ENCODE results near the gene DCLK1. TPM values are rescaled to one million over a fixed set of nuclear protein-coding genes. Genes with fewer than 3 reads are reported as not detected.

DCLK1 gene
- total RNA-seq, 1 experiment from 2014 or later: 36.2 TPM

- no peaks in the 10 kb centered on the region for H3K27me3 Mint-ChIP-seq (ENCODE audit: low read depth)
- DNase-seq: no peak
- Histone ChIP-seq H2BK120ac (ENCODE audit: low read depth, low read length, poor library complexity, severe bottlenecking) (no peak overlapping the region), H2BK15ac (ENCODE audit: low read depth, low read length) (no peak overlapping the region), H2BK12ac (ENCODE audit: insufficient read length, low read depth, low read length) (peak overlapping the region; percentile 7), H4K20me1 (ENCODE audit: control insufficient read depth, insufficient read depth, insufficient read length) (no peaks in the 10 kb centered on the region), H2AK5ac (ENCODE audit: insufficient read length, low read length) (no peak overlapping the region), H3K4ac (ENCODE audit: low read depth, low read length) (no peak overlapping the region), H2BK5ac (ENCODE audit: insufficient read length, low read length) (peak overlapping the region; percentile 88), H3K56ac (ENCODE audit: insufficient read length, low read depth, low read length) (no peak overlapping the region), H3K79me1 (ENCODE audit: insufficient read depth, low read depth, low read length, poor library complexity, severe bottlenecking) (no peaks in the 10 kb centered on the region), H3K27me3 (ENCODE audit: insufficient read depth, low read length) (no peaks in the 10 kb centered on the region), H3K14ac (ENCODE audit: insufficient read depth, low read length) (no peak overlapping the region; the same call in 1 of the 2 replicates), H3K9me3 (ENCODE audit: control insufficient read depth, low read depth, low read length) (no peaks in the 10 kb centered on the region), H3K18ac (ENCODE audit: insufficient read length, low read depth, low read length) (peak overlapping the region; percentile 83), H3K23me2 (ENCODE audit: insufficient read length, low read depth, low read length, poor library complexity, severe bottlenecking) (peaks cover 4% of the 10 kb centered on the region), H3K23ac (ENCODE audit: insufficient read length, low read depth, low read length) (no peak overlapping the region), H3K79me2 (ENCODE audit: insufficient read depth, low read length) (no peaks in the 10 kb centered on the region; the same call in 1 of the 2 replicates), H3K27ac (ENCODE audit: insufficient read length, low read depth, low read length) (peak overlapping the region; percentile 96), H4K8ac (replicated peaks; ENCODE audit: insufficient read length, low read depth, low read length) (no peak overlapping the region), H2AFZ (ENCODE audit: low read length) (no peak overlapping the region), H3K4me1 (ENCODE audit: insufficient read depth, low read length) (peaks cover 34% of the 10 kb centered on the region; the same call in 1 of the 2 replicates), H2BK20ac (ENCODE audit: low read depth, low read length, poor library complexity, severe bottlenecking) (peak overlapping the region; percentile 79), H3K9ac (ENCODE audit: extremely low read depth, insufficient read length, low read length) (peak overlapping the region; percentile 60), H4K91ac (ENCODE audit: insufficient read length, low read depth, low read length) (no peak overlapping the region), H3K4me2 (ENCODE audit: insufficient read depth, insufficient read length, low read length) (peak overlapping the region; percentile 80), H4K5ac (ENCODE audit: insufficient read length, low read depth, low read length) (no peak overlapping the region), H3T11ph (ENCODE audit: low read length) (no peak overlapping the region)
- peak overlapping the region; percentile 67 to 69 for H3K4me3 Mint-ChIP-seq
- peaks cover 80 to 86% of the 10 kb centered on the region in 2 experiments for H3K4me1 Mint-ChIP-seq
- no peaks in the 10 kb centered on the region; a peak in 1 of 5 replicates for H3K9me3 Mint-ChIP-seq
- TF ChIP-seq CTCF (conservative IDR thresholded peaks at IDR 0.05): no peak
- WGBS (ENCODE audit: extremely low coverage, insufficient read length, low lambda C conversion rate): no CpG with 5 or more reads among the region's 4 CpGs
- H3K36me3 Mint-ChIP-seq (ENCODE audit: insufficient read depth in 1 of 3, low read depth in 3 of 3): peaks cover 3 to 30% (median 16%) of the 10 kb centered on the region in 3 experiments
- peak overlapping the region; percentile 90 to 95 (median 94) for H3K27ac Mint-ChIP-seq
These were observed 275.1 kb downstream of the DCLK1 start for GRCh38 chr13:35856084-35856483.
